Measurements from ENCODE around the gene CDA.

DNA sequence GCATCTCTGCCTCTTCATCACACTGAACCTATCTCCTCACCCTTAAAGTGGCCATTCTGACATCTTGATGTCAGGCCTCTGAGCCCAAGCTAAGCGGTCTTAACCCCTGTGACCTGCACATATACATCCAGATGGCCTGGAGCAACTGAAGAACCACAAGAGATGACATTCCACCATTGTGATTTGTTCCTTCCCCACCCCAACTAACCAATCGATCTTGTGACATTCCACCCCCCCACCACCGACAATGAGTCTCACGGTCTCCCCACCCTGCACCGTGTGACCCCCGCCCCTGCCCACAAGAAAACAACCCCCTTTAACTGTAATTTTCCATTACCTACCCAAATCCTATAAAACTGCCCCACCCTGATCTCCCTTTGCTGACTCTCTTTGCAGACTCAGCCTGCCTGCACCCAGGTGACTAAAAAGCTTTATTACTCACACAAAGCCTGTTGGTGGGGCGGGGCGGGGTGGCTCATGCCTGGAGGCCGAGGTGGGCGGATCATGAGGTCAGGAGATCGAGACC lies 23.4 kb downstream of the CDA start:
- no peak for TF ChIP-seq CTCF (IDR thresholded peaks at IDR 0.05)
- no peak for TF ChIP-seq EP300 (IDR thresholded peaks at IDR 0.05)
- TF ChIP-seq POLR2A (IDR thresholded peaks at IDR 0.05): no peak
